NCI-H345 treated with DMSO at 0.1 percent for 48 hours (cell line): ENCODE results near the gene TNFAIP1.
"Not testable (repeated sequence)": the region's sequence is repeated elsewhere in the genome, so short reads cannot be mapped to it uniquely, and the experiment has no call there.

Source experiments
- DNase-seq: peaks from one replicate; lab custom pipeline; 2025; ENCODE audit not compliant: unreplicated experiment; lab: John Stamatoyannopoulos, UW

TNFAIP1 gene

DNA sequence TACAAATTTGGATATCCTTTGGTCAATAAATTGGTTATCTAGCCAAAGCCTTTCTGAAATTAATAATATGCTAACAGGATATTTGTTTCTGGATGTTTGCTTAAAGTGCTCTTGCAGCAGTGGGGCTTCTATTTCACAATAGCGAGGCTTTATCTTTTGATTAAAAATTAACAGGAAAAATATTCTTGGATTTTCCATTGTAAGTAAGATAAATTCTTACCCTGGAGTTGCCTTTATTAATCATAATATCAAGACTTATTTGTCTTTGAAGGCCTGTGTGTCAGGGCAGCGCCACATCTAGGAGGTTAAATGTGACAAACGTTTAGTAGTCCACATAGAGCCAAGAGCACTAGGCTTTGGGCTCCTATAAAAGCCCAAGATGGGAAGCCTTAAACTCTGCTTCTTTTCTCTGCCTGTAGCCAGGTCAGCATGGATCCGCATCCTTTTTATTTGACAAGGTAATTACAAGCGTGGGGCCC lies 11.3 kb upstream of the TNFAIP1 start:
- no peak for DNase-seq

DNA sequence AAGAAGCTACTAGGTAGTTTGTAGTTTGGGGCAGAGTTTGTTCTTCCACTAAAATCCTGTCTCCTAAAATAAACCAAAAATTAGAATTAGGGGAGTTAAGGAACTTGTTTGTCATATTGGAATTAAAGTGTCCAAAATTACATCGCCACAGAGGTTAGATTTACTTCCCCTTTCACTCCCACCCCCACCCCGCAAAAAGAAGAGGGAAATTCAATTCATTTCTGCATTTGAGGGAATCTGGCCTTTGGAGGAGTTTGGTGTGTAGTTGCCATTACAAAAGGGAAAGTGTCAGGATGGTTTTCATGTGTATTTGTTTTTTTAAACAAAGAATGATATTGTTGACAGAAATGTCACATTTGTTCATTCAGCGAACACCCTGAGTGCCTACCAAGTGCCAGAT lies 10.8 kb upstream of the TNFAIP1 start:
- no peak for DNase-seq

DNA sequence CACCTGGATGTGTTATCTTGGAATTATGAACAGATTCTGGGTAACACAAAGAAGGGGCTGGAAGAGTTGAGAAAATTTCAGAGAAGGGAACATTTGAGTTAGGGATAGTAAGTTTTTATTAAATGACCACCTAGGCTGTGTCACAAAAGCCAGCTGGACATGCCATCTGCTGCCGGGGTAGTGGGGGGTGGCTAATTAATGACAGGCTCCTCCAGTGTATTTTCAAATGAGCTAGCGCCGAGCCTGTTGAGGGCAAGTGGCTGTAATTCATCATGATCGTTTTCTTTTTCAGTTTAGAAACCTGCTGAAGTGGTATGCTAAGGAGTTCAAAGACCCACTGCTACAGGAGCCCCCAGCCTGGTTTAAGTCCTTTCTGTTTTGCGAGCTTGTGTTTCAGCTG lies 10.3 kb upstream of the TNFAIP1 start:
- no peak for DNase-seq

GRCh38 chr17:28326114-28326513 lies 9.4 kb upstream of the TNFAIP1 start:
- no peak for DNase-seq

DNA sequence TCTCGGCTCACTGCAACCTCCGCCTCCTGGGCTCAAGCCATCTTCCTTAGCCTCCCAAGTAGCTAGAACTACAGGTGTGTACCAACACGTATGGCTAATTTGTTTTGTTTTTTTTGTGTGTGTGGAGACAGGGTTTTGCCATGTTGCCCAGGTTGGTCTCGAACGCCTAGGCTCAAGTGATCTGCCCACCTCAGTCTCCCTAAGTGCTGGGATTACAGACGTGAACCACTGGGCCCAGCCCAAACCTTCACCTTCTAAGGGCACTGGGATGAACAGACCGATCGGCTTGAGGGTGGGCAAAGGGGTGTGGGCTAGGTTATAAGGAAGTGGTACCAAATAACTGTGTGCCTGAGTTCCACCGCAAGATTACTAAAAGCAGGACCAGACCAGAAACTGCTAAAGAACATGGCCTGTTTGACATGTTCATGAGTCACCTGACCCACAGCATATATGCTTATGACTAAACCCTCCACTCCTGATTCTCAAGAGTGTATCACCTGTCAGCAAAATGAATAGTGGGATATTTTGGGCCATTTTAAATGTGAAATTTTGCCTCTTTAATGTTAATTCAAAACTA lies 8.4 kb upstream of the TNFAIP1 start:
- DNase-seq: no peak

GRCh38 chr17:28327709-28328108 lies 7.9 kb upstream of the TNFAIP1 start:
- no peak for DNase-seq

GRCh38 chr17:28328325-28328724 lies 7.2 kb upstream of the TNFAIP1 start:
- no peak for DNase-seq

- no peak for DNase-seq
Measured at GRCh38 chr17:28330671-28331070, 4.9 kb upstream of the TNFAIP1 start.

DNA sequence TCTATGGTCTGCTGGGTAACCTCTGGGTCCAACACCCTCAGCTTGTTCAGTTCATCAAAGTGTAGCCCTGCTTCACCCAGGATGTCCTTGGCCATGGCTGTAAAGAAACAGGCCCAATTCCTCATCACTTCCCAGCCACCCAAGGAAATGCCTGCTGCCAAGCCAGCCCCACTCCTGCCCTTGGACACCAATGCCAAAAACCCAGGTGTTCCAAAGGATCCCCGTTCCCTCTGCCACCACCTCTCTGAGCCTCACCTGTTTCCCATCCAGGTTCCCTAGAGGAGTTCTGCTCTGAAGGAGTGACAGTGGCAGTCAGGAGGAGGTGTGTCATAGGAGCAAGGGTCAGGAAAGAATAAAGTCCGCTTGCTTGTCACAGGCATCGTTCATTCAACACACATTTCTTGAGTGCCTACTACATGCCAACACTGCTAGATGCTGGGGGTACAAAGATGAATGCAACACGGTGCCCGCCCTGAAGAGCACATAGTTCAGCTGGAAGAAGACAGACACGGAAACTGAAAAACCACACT lies 3.6 kb upstream of the TNFAIP1 start:
- no peak for DNase-seq

DNA sequence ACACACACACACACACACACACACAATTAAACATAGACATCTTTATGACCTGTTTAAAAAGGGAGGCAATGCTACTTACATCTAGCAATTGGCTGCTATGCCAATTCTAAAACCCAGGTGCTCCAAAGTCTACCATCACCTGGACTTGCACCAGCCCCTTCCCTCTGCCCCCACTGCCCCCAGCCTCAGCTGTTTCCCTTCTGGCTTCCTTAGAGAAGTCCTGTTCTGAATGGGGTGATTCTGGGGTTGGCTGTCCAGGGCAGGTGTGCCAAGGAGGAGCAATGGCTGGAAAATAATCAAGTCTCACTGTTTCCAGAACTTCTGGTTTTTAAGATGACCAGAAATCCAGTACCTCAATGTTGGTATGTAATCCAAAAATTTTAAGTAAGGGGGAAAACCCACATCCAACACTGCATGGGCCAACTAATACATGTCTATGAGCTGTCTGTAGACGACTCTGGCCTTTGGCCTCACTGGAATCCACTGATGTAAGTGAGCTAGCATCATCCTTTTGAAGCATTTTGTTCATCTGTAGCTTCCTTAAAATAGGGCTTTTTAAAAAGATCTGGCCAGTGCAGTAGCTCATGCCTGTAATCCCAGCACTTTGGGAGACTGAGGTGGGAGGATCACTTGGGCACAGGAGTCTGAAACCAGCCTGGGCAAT lies 2.3 kb upstream of the TNFAIP1 start:
- no peak for DNase-seq

GRCh38 chr17:28334171-28334570 lies 1.4 kb upstream of the TNFAIP1 start:
- no peak for DNase-seq

GRCh38 chr17:28334666-28335200 lies 828 bp upstream of the TNFAIP1 start:
- no peak for DNase-seq

DNA sequence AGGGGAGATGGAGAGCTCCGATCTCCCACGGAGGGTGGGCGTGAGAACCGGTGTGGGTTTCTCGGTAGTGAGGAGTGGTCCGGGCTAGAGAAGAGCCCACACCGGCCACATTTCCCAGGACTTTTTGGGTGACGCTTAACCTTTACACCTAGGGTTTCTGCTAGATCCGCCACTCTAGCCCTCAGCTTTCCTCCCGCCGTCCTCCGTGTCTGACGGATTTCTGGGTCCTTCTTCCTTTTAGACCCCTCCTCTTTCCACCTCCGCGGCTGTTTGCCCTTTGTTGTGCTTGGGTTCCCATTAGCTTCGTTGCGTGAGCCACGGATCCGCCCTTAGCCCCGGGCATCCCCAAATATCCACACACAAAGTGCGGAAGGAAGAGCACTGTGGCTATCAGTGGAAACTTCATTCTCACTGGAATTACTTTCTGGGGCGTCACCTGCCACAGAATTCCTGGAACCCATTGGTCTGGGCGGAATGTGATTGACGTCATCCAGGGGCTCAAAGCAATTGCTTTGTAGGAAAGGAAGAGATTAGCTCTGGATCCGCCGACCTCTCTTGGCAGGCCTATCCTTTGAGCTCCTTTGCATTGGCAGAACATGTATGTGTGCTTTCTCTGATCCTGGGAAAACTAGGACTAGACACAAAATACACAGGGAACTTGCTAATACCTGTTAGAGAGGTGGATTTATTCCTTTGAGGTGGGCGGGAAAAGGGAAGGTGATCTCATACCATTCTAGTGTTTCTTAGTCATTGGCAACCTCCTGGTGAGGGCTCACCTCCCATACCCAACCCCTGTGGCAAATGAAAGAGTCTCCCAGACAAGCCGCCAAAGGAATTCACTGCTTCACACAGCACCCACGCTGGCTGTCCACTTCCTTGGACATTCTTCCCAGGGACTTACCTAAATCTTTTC lies 654 bp downstream of the TNFAIP1 start:
- DNase-seq: peak; percentile 17

- DNase-seq: no peak
Measured at GRCh38 chr17:28338056-28338768, 2.7 kb downstream of the TNFAIP1 start.

GRCh38 chr17:28338769-28339212 lies 3.2 kb downstream of the TNFAIP1 start:
- DNase-seq: not testable (repeated sequence)

- DNase-seq: no peak
Measured at GRCh38 chr17:28339431-28339830, 3.9 kb downstream of the TNFAIP1 start.

GRCh38 chr17:28340374-28340773 lies 4.8 kb downstream of the TNFAIP1 start:
- DNase-seq: no peak

DNA sequence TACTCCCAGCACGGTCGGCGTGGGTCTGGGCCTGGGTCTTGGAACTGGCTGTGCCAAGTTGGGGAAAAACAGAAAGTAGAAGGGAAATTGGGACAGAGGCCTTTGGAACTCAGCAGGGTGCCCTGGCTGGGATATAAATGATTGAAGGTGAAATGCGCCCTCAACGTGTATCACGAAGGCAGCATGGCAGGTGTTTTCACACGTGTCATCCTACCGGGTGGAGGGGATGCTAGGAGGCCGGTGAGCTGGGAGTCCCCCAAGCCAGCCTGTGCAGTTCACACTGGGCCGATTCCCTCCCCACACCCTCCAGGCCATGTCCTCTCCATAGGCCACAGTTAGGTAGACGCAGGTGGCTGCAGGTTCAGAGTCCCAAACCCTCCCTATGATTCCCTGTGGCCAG lies 6.0 kb downstream of the TNFAIP1 start:
- DNase-seq: no peak

- DNase-seq: no peak
Measured at GRCh38 chr17:28342313-28342712, 6.8 kb downstream of the TNFAIP1 start.

DNA sequence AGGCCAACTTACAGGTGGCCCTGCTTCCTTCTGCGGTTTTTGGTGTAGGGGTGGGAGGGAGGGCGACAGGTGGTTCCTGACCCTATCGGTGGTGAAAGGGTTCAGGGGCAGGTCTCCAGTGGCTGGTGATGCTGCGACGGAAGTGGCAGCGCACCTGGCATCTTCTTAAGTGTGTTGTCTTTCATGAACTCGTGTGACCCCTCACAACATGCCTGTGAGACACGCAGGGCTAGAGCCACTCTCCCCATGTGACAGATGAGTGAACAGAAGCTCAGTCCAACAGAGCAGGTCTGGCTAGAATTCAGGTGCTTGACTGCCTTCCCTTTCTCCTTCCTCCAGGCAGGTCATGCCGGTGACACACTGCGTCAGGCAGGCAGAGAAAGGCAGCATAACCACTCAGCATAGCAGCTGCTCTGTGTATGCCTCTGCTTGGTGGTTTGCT lies 8.0 kb downstream of the TNFAIP1 start:
- no peak for DNase-seq

GRCh38 chr17:28344011-28344410 lies 8.4 kb downstream of the TNFAIP1 start:
- no peak for DNase-seq
